GM10266 (cell line): ENCODE measurements around the gene TIA1.

Source experiments
- DNase-seq: peaks from one replicate; pipeline ENCODE4 v3.0.0; 2012; ENCODE audit errors: extremely low spot score
- TF ChIP-seq, protein P1 (sequence below): IDR thresholded peaks from 2 replicates; pipeline ENCODE4 v1.5.1; 2012; ENCODE audit warnings: mild to moderate bottlenecking, low read depth; ENCODE audit not compliant: control insufficient read depth, insufficient read depth; ENCODE audit errors: missing control alignments

Gene TIA1

DNA sequence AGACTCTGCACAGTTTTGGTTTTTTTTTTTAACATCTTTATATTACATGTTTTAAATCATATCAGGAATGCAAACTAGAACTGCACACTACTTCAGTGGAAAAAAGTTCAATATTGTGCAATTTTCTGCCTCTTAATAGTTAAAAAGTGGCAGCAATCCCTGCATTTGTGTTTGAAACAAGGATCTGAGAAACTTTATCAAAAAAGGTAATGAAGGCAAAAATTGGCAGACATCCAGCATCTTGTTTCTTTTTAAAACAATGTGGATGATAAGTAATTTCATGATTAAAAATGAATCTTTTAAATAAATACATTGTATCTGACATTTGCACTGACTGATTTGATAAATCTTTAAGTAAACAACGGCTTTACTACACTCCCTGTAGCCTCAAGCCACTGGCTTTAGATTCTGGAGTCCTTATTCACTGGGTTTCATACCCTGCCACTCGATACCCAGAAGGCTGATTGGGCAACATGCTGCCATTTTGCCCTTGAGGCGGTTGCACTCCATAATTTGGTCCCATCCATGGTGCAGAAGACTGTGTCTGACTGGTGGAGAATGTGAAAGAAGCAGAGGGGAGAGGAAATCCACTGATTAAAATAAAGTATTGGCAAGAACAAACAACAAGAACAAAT is 36.0 kb downstream of the TIA1 start:
- DNase-seq = no peak
- TF ChIP-seq, protein P1, sequence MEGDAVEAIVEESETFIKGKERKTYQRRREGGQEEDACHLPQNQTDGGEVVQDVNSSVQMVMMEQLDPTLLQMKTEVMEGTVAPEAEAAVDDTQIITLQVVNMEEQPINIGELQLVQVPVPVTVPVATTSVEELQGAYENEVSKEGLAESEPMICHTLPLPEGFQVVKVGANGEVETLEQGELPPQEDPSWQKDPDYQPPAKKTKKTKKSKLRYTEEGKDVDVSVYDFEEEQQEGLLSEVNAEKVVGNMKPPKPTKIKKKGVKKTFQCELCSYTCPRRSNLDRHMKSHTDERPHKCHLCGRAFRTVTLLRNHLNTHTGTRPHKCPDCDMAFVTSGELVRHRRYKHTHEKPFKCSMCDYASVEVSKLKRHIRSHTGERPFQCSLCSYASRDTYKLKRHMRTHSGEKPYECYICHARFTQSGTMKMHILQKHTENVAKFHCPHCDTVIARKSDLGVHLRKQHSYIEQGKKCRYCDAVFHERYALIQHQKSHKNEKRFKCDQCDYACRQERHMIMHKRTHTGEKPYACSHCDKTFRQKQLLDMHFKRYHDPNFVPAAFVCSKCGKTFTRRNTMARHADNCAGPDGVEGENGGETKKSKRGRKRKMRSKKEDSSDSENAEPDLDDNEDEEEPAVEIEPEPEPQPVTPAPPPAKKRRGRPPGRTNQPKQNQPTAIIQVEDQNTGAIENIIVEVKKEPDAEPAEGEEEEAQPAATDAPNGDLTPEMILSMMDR = no peak

DNA sequence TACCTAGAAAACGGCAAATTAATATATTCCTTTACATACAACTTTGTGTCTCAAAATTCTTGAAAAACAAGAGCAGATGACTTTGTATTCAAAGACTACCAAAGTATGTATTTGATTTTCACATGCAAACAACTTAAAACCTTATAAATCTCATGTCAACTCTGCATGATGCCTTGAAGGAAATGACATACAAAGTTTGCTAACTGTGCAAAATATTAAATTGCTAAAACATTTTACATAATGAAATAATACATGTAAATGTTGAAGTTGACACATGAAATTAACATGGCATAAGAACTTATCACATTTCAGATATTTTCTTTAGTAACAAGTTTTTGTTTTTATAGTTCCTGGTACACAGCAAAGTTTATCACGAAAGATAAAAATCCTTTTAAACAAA is 36.8 kb downstream of the TIA1 start:
- TF ChIP-seq, protein P1 = no peak

DNA sequence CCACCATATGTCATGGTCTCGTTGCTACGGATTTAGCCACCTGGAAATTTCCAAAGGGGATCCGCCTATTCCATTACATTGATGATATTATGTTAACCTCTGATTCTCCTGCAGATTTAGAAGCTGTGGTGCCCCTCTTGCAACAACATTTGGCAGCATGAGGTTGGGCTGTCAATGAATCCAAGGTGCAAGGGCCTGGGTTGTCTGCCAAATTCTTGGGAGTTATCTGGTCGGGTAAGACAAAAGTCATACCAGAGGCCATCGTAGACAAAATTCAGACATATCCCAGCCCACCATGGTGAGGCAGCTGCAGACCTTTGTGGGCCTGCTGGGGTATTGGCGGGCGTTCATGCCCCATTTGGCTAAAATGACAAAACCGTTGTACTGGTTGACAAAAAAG is 44.0 kb downstream of the TIA1 start:
- TF ChIP-seq, protein P1 = no peak
- DNase-seq = no peak

More for the DNA sequence above, 36.8 kb downstream of the TIA1 start:
- no peak for DNase-seq

DNA sequence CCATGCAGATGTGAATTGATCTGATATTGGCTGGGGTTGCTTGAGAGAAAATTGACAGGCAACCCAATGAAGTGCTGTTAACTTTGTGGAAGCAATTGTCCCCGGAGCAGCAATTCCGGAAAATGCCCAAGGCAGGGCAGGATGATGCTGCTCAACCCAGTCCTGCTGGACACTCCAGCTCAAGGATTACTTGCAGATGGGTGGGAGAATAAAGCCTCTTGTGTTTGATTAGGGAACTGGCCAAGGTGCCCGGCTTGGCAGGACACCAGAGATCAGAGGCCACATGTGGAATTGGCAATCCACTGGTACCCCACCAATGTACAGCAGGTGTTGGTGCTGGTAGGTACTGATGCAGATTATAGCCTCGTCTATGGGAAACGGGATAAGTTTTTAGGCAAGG is 45.3 kb downstream of the TIA1 start:
- TF ChIP-seq, protein P1 = no peak
- DNase-seq = no peak

DNA sequence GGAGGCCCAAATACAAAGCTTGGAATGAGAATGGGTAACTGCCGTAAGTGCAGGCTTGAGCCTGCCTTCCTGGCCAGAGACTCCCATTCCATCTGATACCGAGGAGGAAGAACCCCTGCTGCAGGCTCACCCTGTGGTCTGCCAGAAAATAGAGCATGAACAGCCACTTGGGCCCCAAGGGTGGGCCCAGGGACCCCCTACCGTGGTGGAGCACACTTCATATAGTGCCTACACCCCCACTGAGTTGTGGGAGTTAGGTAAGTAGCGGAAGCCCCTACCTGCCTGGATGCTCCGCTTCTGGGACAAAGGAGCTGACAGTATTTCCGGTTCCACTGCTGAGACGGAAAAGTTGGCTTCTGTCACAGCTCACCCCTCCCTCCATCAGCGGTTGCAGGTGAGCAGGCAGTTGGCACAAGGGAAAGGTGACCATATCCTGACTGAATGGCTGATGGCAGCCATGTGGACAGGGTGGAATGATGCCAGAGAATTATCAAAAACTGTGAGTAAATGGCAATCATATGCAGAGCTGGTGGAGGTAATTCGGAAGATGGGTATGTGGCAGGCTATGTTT is 46.1 kb downstream of the TIA1 start:
- TF ChIP-seq, protein P1 = no peak
- DNase-seq = no peak

DNA sequence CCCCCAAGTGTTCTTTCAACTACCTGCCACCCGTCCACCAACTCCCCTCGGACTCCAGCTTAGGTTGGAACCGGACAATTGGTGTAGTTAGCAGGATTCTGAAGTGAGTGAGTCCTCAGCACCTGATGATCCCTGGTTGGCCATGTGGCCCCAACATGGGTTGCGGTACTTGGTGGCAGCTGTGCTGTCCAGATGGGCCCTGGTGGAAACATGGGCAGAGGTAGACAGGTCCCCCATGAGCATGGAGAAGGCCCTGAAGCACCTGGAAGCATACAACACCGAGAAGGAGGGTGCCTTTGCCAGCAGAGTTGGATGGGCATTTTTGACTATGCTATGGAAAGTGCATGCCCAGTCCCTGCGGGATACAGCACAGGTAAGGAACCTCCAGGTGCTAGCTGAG is 46.6 kb downstream of the TIA1 start:
- TF ChIP-seq, protein P1 = no peak
- no peak for DNase-seq

DNA sequence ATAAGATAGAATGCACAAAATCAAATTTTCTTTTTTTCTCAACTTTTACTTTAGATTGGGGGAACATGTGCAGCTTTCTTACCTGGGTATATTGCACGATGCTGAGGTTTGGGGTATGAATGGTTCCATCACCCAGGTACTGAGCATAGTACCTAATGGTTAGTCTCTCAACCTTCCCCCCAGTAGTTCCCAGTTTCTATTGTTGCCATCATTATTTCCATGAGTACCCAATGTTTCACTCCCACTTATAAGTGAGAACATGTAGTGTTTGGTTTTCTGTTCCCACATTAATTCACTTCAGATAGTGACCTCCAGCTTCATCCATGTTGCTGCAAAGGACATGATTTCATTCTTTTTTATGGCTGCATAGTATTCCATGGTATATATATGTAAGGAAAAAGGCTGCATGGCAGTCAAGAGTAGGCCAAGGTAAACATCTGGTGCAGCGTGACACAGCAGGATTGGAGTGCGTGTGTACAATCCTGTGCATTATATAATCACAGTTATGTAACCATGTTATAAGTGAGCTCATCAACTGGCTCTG is 47.1 kb downstream of the TIA1 start:
- TF ChIP-seq, protein P1 = no peak
- no peak for DNase-seq
